HG03039 (cell line): Measurements from ENCODE around the gene FGF10.

Source experiments
- ATAC-seq: cut with Tn5 transposase; IDR thresholded peaks from one replicate; pipeline ENCODE4 v1.9.1; 2021; ENCODE audit warnings: mild to moderate bottlenecking, moderate library complexity; ENCODE audit not compliant: unreplicated experiment

The FGF10 gene

DNA sequence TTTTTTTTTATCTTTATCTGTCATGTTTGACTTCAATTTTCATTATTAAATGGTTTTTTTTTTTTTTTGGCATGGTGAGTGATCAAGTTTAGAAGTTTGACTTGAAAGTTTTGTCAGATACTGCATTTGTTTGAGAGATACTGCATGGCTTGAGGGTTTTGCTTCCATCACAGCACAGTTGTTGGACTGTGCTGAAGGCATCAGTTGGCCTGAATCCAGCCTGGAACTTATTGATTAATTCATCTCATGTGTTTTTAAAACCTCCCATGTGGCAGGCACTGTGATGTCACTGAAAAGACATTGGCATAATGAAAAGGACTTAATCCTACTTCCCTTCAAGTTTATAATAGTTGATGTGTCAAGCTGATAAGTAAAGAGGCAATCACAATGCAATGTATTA is 128.4 kb downstream of the FGF10 start:
- no peak for ATAC-seq

DNA sequence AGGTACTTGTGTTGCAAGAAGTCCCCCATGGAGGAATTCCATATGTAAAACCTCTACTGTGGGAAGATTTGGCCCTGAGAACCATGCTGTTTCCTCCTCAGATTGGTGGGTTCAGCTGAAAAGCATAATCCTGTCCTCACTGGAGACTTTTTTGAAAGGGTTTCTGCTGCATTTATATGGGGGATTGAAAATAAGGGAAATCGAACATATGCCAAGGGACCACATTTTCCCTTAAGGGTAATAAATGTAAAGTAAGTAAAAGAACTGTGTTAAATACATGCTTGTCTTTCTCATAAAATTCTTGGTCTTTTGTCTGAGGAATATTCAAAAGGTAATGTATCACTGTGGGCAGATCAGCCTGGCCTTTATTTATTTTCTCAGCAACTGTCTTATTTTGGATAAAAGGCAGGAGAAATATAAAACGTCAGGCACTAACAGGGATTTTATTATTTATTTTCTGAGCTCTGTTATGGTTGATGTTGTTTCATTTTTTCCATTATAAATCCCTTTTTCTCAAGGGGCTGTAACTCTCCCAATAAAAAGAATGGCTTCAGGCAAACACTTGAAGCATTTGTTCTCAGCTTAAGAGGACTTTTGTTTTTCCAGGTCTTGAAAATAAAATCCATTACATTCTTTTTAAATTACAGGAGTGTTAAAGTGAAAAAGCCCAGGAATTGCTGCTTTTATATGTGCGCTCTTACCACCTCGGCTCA is 131.4 kb downstream of the FGF10 start:
- ATAC-seq: no peak

DNA sequence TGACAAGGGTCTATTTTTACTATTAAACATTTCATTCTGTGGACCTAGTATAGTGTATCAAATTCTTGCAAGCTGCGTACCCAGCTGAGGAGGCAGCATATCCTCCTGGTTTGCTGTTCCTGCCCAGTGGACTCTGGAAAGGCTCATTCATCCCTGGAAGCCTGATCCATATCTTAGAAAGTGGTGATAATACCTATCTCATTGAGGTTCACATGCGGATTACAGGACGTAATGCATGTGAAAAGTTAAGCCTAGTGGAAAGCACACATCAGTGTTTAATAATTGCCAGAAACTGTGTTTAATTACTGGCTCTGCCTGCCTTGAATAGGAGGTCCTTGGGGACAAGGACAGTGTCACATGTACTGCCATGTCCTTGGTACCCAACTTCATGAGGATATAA is 132.0 kb downstream of the FGF10 start:
- ATAC-seq: no peak
